ENCODE data around the gene MTUS2.

MTUS2 gene

DNA sequence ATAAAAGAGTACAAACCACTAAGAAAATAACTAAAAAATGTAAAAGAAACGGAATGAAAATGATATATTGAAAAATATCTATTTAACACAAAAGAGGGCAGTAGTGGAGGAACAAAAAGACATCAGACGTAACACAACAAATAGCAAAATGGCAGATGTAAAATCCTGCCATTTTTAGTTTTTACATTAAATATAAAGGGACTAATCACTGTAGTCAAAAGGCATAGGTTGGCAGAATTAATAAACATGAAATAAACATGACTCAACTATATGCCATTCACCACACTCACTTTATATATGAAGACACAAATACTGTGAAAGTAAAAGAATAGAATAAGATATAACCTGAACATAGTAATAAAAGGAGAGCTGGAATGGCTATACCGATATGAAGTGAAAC is 11.0 kb downstream of the MTUS2 start:
- H3K27me3 ChIP-seq (ENCODE audit: insufficient read depth, poor library complexity, severe bottlenecking) = peaks cover 6% of the 10 kb centered on the region
- DNase-seq (ENCODE audit: low read depth in 1 of 2, low spot score in 1 of 2) = no peak
- H3K4me3 ChIP-seq (replicated peaks; ENCODE audit: insufficient read depth, low read length) = no peak overlapping the region
- TF ChIP-seq, protein P1, sequence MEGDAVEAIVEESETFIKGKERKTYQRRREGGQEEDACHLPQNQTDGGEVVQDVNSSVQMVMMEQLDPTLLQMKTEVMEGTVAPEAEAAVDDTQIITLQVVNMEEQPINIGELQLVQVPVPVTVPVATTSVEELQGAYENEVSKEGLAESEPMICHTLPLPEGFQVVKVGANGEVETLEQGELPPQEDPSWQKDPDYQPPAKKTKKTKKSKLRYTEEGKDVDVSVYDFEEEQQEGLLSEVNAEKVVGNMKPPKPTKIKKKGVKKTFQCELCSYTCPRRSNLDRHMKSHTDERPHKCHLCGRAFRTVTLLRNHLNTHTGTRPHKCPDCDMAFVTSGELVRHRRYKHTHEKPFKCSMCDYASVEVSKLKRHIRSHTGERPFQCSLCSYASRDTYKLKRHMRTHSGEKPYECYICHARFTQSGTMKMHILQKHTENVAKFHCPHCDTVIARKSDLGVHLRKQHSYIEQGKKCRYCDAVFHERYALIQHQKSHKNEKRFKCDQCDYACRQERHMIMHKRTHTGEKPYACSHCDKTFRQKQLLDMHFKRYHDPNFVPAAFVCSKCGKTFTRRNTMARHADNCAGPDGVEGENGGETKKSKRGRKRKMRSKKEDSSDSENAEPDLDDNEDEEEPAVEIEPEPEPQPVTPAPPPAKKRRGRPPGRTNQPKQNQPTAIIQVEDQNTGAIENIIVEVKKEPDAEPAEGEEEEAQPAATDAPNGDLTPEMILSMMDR (IDR thresholded peaks at IDR 0.05; ENCODE audit: insufficient read depth, low read length) = no peak
- TF ChIP-seq POLR2AphosphoS5 (IDR thresholded peaks at IDR 0.05; ENCODE audit: low read depth) = no peak
- no peak for TF ChIP-seq GABPA (IDR thresholded peaks at IDR 0.05; ENCODE audit: low read depth)
- no peak for TF ChIP-seq SPI1 (IDR thresholded peaks at IDR 0.05; ENCODE audit: borderline replicate concordance, low read depth)
- TF ChIP-seq, protein P2, sequence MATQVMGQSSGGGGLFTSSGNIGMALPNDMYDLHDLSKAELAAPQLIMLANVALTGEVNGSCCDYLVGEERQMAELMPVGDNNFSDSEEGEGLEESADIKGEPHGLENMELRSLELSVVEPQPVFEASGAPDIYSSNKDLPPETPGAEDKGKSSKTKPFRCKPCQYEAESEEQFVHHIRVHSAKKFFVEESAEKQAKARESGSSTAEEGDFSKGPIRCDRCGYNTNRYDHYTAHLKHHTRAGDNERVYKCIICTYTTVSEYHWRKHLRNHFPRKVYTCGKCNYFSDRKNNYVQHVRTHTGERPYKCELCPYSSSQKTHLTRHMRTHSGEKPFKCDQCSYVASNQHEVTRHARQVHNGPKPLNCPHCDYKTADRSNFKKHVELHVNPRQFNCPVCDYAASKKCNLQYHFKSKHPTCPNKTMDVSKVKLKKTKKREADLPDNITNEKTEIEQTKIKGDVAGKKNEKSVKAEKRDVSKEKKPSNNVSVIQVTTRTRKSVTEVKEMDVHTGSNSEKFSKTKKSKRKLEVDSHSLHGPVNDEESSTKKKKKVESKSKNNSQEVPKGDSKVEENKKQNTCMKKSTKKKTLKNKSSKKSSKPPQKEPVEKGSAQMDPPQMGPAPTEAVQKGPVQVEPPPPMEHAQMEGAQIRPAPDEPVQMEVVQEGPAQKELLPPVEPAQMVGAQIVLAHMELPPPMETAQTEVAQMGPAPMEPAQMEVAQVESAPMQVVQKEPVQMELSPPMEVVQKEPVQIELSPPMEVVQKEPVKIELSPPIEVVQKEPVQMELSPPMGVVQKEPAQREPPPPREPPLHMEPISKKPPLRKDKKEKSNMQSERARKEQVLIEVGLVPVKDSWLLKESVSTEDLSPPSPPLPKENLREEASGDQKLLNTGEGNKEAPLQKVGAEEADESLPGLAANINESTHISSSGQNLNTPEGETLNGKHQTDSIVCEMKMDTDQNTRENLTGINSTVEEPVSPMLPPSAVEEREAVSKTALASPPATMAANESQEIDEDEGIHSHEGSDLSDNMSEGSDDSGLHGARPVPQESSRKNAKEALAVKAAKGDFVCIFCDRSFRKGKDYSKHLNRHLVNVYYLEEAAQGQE (IDR thresholded peaks at IDR 0.05; ENCODE audit: insufficient replicate concordance, low read depth) = no peak
- H3K27ac ChIP-seq (replicated peaks) = no peak overlapping the region

DNA sequence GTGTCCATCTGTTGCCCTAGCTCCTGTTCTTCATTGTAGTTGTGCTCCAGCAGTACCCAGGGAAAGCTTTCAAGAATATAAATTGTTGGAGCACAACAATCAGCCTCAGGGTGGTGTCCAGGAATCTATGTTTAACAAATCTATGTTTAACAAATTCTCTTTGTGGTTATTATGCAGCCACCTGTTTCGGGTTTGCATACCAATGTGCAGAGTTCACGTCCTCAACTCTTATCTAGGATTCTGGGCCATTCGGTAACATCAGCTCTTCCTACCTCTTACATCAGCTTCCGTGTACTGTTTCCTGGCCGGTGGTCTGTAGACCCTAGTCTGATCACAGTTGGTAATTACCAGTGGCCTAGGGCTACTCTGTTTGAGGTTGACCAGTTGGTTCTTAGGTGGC is 17.0 kb downstream of the MTUS2 start:
- Histone ChIP-seq H3K27ac (replicated peaks) (no peak overlapping the region), H3K27me3 (ENCODE audit: insufficient read depth, poor library complexity, severe bottlenecking) (peaks cover 8% of the 10 kb centered on the region), H3K4me3 (replicated peaks; ENCODE audit: insufficient read depth, low read length) (no peak overlapping the region)
- TF ChIP-seq SPI1 (IDR thresholded peaks at IDR 0.05; ENCODE audit: borderline replicate concordance, low read depth) = no peak
- TF ChIP-seq POLR2AphosphoS5 (IDR thresholded peaks at IDR 0.05; ENCODE audit: low read depth) = no peak
- TF ChIP-seq GABPA (IDR thresholded peaks at IDR 0.05; ENCODE audit: low read depth) = no peak
- TF ChIP-seq, protein P2 (IDR thresholded peaks at IDR 0.05; ENCODE audit: insufficient replicate concordance, low read depth) = no peak
- TF ChIP-seq, protein P1 (IDR thresholded peaks at IDR 0.05; ENCODE audit: insufficient read depth, low read length) = no peak
- no peak for DNase-seq (ENCODE audit: low read depth in 1 of 2, low spot score in 1 of 2)

DNA sequence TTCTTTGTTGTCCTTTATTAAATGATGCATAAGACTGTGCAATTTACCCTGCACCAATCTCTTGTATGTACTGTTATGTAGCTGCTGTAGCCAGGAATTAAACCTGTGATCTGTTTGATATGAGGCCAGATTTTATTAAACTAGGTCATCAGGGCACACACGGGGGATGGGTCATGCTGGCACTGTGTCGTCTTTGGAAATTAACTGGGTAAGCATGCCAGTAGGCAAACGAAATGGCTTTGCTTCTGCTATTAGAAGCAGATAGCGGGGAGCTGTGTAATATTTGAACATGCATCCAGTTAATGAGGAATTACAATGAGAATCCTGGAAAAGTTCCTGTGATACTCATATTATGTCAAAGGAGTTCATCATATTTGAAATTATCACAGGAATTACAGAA is 23.5 kb downstream of the MTUS2 start:
- Histone ChIP-seq H3K27ac (replicated peaks) (no peak overlapping the region), H3K27me3 (ENCODE audit: insufficient read depth, poor library complexity, severe bottlenecking) (peaks cover 8% of the 10 kb centered on the region), H3K4me3 (replicated peaks; ENCODE audit: insufficient read depth, low read length) (no peak overlapping the region)
- no peak for TF ChIP-seq SPI1 (IDR thresholded peaks at IDR 0.05; ENCODE audit: borderline replicate concordance, low read depth)
- no peak for TF ChIP-seq GABPA (IDR thresholded peaks at IDR 0.05; ENCODE audit: low read depth)
- TF ChIP-seq, protein P1 (IDR thresholded peaks at IDR 0.05; ENCODE audit: insufficient read depth, low read length) = no peak
- TF ChIP-seq, protein P2 (IDR thresholded peaks at IDR 0.05; ENCODE audit: insufficient replicate concordance, low read depth) = no peak
- TF ChIP-seq POLR2AphosphoS5 (IDR thresholded peaks at IDR 0.05; ENCODE audit: low read depth) = no peak
- no peak for DNase-seq (ENCODE audit: low read depth in 1 of 2, low spot score in 1 of 2)

Measured in HL-60 (cell line).